Measurements from ENCODE around the gene GTF2H2.

- TF ChIP-seq CTCF (IDR thresholded peaks at IDR 0.05) (no peak), POLR2A (IDR thresholded peaks at IDR 0.05) (no peak)
Observed at GRCh38 chr5:71011194-71011792, 56.2 kb downstream of the GTF2H2 start.

All from uterus (tissue), 2 donors.